ENCODE results near the gene DLGAP3.
A peak's percentile ranks its signal among the peaks of the same experiment; 100 is the strongest.

Gene DLGAP3

DNA sequence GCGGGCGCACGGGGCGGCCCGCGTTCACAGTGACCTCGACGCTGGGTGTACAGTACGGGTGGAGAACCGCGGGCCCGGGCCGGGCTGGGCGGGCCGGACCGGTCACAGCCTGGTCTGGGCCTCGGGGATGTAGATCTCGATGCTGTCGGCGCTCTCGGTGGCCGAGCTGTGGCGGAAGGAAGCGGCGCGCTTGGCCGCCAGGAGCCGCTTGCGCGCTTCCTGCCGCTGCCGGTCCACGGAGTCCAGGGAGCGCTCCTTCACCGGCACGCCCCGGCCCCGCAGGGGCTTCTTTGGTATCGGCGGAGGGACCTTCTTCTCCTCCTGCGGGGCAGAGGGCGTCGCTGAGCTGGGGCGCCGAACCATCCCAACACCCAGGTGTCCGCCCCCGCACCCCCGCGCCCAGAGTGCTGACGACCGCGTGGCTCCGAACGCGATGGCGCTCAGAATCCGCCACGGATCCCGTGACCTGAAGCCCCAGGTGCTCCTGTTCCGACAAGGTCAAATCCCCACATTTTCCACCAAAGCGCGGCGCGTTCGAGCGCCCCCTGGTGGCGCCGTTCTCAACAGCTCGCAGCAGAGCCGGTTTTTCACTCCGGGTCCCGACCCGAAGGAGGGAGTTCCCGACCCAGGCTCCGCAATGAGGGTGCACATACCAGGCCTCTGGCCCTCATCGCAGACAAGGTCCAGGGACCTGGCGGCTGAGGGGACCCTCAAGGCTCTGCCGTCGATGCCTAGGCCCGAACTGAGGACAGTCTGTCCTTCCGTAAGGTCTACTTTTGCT lies 63.3 kb downstream of the DLGAP3 start:
- H2AFZ ChIP-seq (ENCODE audit: low read depth, low read length) = peak overlapping the region; percentile 81
- ATAC-seq (ENCODE audit: insufficient read depth, low read depth) (peak; percentile 82), DNase-seq (peak; percentile 79)
- no peaks in the 10 kb centered on the region for H3K9me3 ChIP-seq (ENCODE audit: insufficient read depth, low read length, severe bottlenecking)
- peaks cover 10% of the 10 kb centered on the region for H3K4me1 ChIP-seq (ENCODE audit: insufficient read depth, low read length)
- TF ChIP-seq EZH2 (IDR thresholded peaks at IDR 0.05; ENCODE audit: borderline replicate concordance, low read depth, low read length, severe bottlenecking) = no peak
- TF ChIP-seq, protein P1, sequence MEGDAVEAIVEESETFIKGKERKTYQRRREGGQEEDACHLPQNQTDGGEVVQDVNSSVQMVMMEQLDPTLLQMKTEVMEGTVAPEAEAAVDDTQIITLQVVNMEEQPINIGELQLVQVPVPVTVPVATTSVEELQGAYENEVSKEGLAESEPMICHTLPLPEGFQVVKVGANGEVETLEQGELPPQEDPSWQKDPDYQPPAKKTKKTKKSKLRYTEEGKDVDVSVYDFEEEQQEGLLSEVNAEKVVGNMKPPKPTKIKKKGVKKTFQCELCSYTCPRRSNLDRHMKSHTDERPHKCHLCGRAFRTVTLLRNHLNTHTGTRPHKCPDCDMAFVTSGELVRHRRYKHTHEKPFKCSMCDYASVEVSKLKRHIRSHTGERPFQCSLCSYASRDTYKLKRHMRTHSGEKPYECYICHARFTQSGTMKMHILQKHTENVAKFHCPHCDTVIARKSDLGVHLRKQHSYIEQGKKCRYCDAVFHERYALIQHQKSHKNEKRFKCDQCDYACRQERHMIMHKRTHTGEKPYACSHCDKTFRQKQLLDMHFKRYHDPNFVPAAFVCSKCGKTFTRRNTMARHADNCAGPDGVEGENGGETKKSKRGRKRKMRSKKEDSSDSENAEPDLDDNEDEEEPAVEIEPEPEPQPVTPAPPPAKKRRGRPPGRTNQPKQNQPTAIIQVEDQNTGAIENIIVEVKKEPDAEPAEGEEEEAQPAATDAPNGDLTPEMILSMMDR (IDR thresholded peaks at IDR 0.05; ENCODE audit: borderline replicate concordance, extremely low read depth, low read length, poor library complexity, severe bottlenecking) = peak; percentile 95
- H3K79me2 ChIP-seq (ENCODE audit: insufficient read depth, low read length) = no peaks in the 10 kb centered on the region
- peak overlapping the region in 1 of 2 experiments; percentile 53; a peak in 2 of 4 replicates for H3K4me3 ChIP-seq (ENCODE audit: low read depth in 1 of 2, low read length in 2 of 2)
- peak overlapping the region; percentile 67 for H3K4me2 ChIP-seq (ENCODE audit: insufficient read depth, low read length)
- peaks cover 12% of the 10 kb centered on the region for H3K27me3 ChIP-seq (ENCODE audit: insufficient read depth, low read length, poor library complexity)
- no peak overlapping the region for H3K27ac ChIP-seq (ENCODE audit: low read length)
- no peaks in the 10 kb centered on the region for H3K36me3 ChIP-seq (ENCODE audit: insufficient read depth, low read length)
- no peaks in the 10 kb centered on the region for H4K20me1 ChIP-seq (ENCODE audit: insufficient read depth, low read length)
- peak overlapping the region; percentile 31; the same call in 1 of the 2 replicates for H3K9ac ChIP-seq (ENCODE audit: low read depth, low read length)

DNA sequence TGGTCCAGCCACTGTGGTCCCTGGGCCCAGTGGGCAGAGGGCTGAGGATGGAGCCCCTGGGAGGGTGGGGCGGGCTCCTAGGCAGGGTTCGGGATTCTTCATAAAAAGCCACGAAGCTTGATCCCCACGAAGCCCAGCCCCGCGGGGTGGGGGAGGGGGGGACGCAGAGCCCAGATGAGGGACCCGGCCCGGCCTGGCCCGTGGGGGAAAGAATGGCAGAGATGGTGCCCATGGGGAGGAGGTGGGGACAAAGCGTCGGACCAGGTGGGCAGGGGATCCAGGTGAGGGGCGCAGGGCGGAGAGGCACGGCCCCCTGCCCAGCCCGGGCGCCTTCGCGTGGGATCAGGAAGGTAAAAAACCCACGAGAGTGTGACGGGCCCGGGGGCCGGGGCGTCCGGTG lies 63.9 kb downstream of the DLGAP3 start:
- Histone ChIP-seq H3K4me1 (ENCODE audit: insufficient read depth, low read length) (peaks cover 10% of the 10 kb centered on the region), H3K27ac (ENCODE audit: low read length) (no peak overlapping the region), H3K36me3 (ENCODE audit: insufficient read depth, low read length) (no peaks in the 10 kb centered on the region), H4K20me1 (ENCODE audit: insufficient read depth, low read length) (no peaks in the 10 kb centered on the region), H3K4me3 (ENCODE audit: low read depth in 1 of 2, low read length in 2 of 2) (no peak overlapping the region), H3K27me3 (ENCODE audit: insufficient read depth, low read length, poor library complexity) (peaks cover 7% of the 10 kb centered on the region), H3K9me3 (ENCODE audit: insufficient read depth, low read length, severe bottlenecking) (no peaks in the 10 kb centered on the region), H2AFZ (ENCODE audit: low read depth, low read length) (no peak overlapping the region), H3K4me2 (ENCODE audit: insufficient read depth, low read length) (no peak overlapping the region), H3K79me2 (ENCODE audit: insufficient read depth, low read length) (no peaks in the 10 kb centered on the region), H3K9ac (ENCODE audit: low read depth, low read length) (no peak overlapping the region)
- TF ChIP-seq EZH2 (IDR thresholded peaks at IDR 0.05; ENCODE audit: borderline replicate concordance, low read depth, low read length, severe bottlenecking) = no peak
- TF ChIP-seq, protein P1 (IDR thresholded peaks at IDR 0.05; ENCODE audit: borderline replicate concordance, extremely low read depth, low read length, poor library complexity, severe bottlenecking) = no peak
- ATAC-seq (ENCODE audit: insufficient read depth, low read depth) = no peak
- DNase-seq = no peak

GRCh38 chr1:34864759-34865158 lies 64.7 kb downstream of the DLGAP3 start:
- Histone ChIP-seq H3K27me3 (ENCODE audit: insufficient read depth, low read length, poor library complexity) (peaks cover 5% of the 10 kb centered on the region), H2AFZ (ENCODE audit: low read depth, low read length) (no peak overlapping the region), H3K4me2 (ENCODE audit: insufficient read depth, low read length) (no peak overlapping the region), H3K36me3 (ENCODE audit: insufficient read depth, low read length) (no peaks in the 10 kb centered on the region), H3K4me3 (ENCODE audit: low read depth in 1 of 2, low read length in 2 of 2) (no peak overlapping the region), H4K20me1 (ENCODE audit: insufficient read depth, low read length) (no peaks in the 10 kb centered on the region), H3K9me3 (ENCODE audit: insufficient read depth, low read length, severe bottlenecking) (no peaks in the 10 kb centered on the region), H3K9ac (ENCODE audit: low read depth, low read length) (no peak overlapping the region), H3K4me1 (ENCODE audit: insufficient read depth, low read length) (peaks cover 17% of the 10 kb centered on the region), H3K79me2 (ENCODE audit: insufficient read depth, low read length) (peaks cover 7% of the 10 kb centered on the region), H3K27ac (ENCODE audit: low read length) (no peak overlapping the region)
- DNase-seq = no peak
- TF ChIP-seq EZH2 (IDR thresholded peaks at IDR 0.05; ENCODE audit: borderline replicate concordance, low read depth, low read length, severe bottlenecking) = no peak
- TF ChIP-seq, protein P1 (IDR thresholded peaks at IDR 0.05; ENCODE audit: borderline replicate concordance, extremely low read depth, low read length, poor library complexity, severe bottlenecking) = no peak
- ATAC-seq (ENCODE audit: insufficient read depth, low read depth) = no peak
